ENCODE data around the gene TECTA. TPM values are rescaled to one million over a fixed set of nuclear protein-coding genes. Genes with fewer than 3 reads are reported as not detected.

TECTA gene
- total RNA-seq = 0.43 and 0.46 TPM in 2 replicates

GRCh38 chr11:121100943-121101342, at the start of gene TECTA:
Gene TECTA (plus strand): TSS chr11:121101243. CDS start chr11:121102666, 1,423 bp downstream.

Other genes starting within 250 kb of the TECTA start
- gene TBCEL, start 77.1 kb upstream of the TECTA start, total RNA-seq = 21.7 and 30.7 TPM in 2 replicates
- gene SC5D, start 191.5 kb downstream of the TECTA start, total RNA-seq = 54.4 and 66.0 TPM in 2 replicates

Measured in smooth muscle cell of the pulmonary artery (primary cell).